CD4-positive, alpha-beta memory T cell (primary cell): ENCODE data around the gene IFI27. TPM values are rescaled to one million over a fixed set of nuclear protein-coding genes. Genes with fewer than 3 reads are reported as not detected.
"Not testable (repeated sequence)": the region's sequence is repeated elsewhere in the genome, so short reads cannot be mapped to it uniquely, and the experiment has no call there.

Experiments
- CTCF ChIA-PET: fragments of 350-600 bp; sonication (Branson Sonifier 250); formaldehyde crosslinking; loops from one replicate; lab custom pipeline; 2021; ENCODE audit warnings: inconsistent platforms; ENCODE audit not compliant: partially characterized antibody; lab: Charles Lee
- POLR2A ChIA-PET: fragments of 350-600 bp; sonication (Branson Sonifier 250); formaldehyde crosslinking; loops from one replicate; lab custom pipeline; 2021; ENCODE audit not compliant: partially characterized antibody; lab: Charles Lee
- DNase-seq, 5 donors: peaks; one replicate each; pipeline versions ENCODE4 v3.0.0 to v3.0.0-alpha.2; 2020 to 2022; ENCODE audit warnings: mixed read lengths in 1 of 5
- H3K27ac ChIP-seq: one replicate; pipeline ENCODE4 v1.7.0; 2013; ENCODE audit warnings: low read depth, low read length
- H3K27me3 ChIP-seq: 2 replicates; pipeline ENCODE4 v1.7.0; 2013; ENCODE audit warnings: mild to moderate bottlenecking, low read length, moderate library complexity; ENCODE audit not compliant: insufficient read depth
- H3K36me3 ChIP-seq: 2 replicates; pipeline ENCODE4 v1.7.0; 2013; ENCODE audit warnings: mild to moderate bottlenecking, low read length, moderate library complexity; ENCODE audit not compliant: insufficient read depth
- H3K4me1 ChIP-seq: 2 replicates; pipeline ENCODE4 v1.7.0; 2013; ENCODE audit warnings: mild to moderate bottlenecking, low read length, moderate library complexity; ENCODE audit not compliant: insufficient read depth
- H3K4me3 ChIP-seq, 2 donors: one replicate each; pipeline ENCODE4 v1.7.0; 2013; ENCODE audit warnings: low read length in 2 of 2, mild to moderate bottlenecking in 1 of 2
- H3K9me3 ChIP-seq, 2 donors: one replicate each; pipeline ENCODE4 v1.7.0; 2013; ENCODE audit warnings: low read length in 2 of 2, control low read depth in 1 of 2; ENCODE audit not compliant: control insufficient read depth in 1 of 2
- H3K27ac Mint-ChIP-seq, 7 donors: one replicate each; pipeline ENCODE4 v1.8.0; 2020 to 2021; ENCODE audit warnings: mixed read lengths in 7 of 7, mild to moderate bottlenecking in 6 of 7, inconsistent platforms in 3 of 7, moderate library complexity in 3 of 7
- H3K27me3 Mint-ChIP-seq, 2 donors: one replicate each; pipeline ENCODE4 v1.8.0; 2020 to 2021; ENCODE audit warnings: mixed read lengths in 2 of 2
- H3K36me3 Mint-ChIP-seq, 2 donors: one replicate each; pipeline ENCODE4 v1.8.0; 2020 to 2021; ENCODE audit warnings: mixed read lengths in 2 of 2, inconsistent platforms in 1 of 2, mild to moderate bottlenecking in 1 of 2
- H3K4me1 Mint-ChIP-seq, 4 donors: one replicate each; pipeline ENCODE4 v1.8.0; 2020 to 2021; ENCODE audit warnings: mixed read lengths in 4 of 4, mild to moderate bottlenecking in 1 of 4
- H3K4me3 Mint-ChIP-seq, 8 donors: one replicate each; pipeline ENCODE4 v1.8.0; 2020 to 2021; ENCODE audit warnings: mixed read lengths in 8 of 8, mild to moderate bottlenecking in 7 of 8, moderate library complexity in 6 of 8, inconsistent platforms in 3 of 8
- H3K9me3 Mint-ChIP-seq, 8 donors: one replicate each; pipeline ENCODE4 v1.8.0; 2020 to 2021; ENCODE audit warnings: mixed read lengths in 8 of 8, mild to moderate bottlenecking in 5 of 8, inconsistent platforms in 3 of 8, moderate library complexity in 1 of 8
- intact Hi-C: fragments of 100-400 bp; cut with micrococcal nuclease; formaldehyde crosslinking; loops from one replicate; pipeline ENCODE4 v1.15.1; 2023
- polyA plus RNA-seq, 2 donors: library from polyadenylated mRNA; unstranded; fragments of 300-500 nt; fragmentation: Illumina TruSeq; gene quantifications; one replicate each; pipeline ENCODE4 v1.2.3, GENCODE V29; 2021
- total RNA-seq, 2 experiments: library from RNA; stranded (reverse); gene quantifications; one replicate each; pipeline ENCODE4 v1.2.3, GENCODE V29; 2021

IFI27 gene
- total RNA-seq (1 to 10 TPM in 1 of 2 experiments, under 1 TPM in 1; 0.87 to 1.5 TPM), polyA plus RNA-seq (10 to 100 TPM; 15.9 to 24.0 TPM)

GRCh38 chr14:94110552-94111181 lies at the start of gene IFI27:
Gene IFI27 (plus strand): TSS chr14:94110736.
- Mint-ChIP-seq H3K9me3 (no peaks in the 10 kb centered on the region), H3K4me3 (peak within 1 kb of the TSS in 3 of 8 donors; percentile 12 to 32 (median 17)), H3K27me3 (peaks cover 0 to 9% of the 10 kb centered on the region in 2 donors), H3K27ac (peak within 1 kb of the TSS in 2 of 7 donors; percentile 23 to 36), H3K4me1 (no peaks in the 10 kb centered on the region), H3K36me3 (no peaks in the 10 kb centered on the region)
- intact Hi-C loops: no loop called here
- Histone ChIP-seq H3K36me3 (no peaks in the 10 kb centered on the region), H3K9me3 (no peaks in the 10 kb centered on the region), H3K4me3 (no peak within 1 kb of the TSS), H3K4me1 (no peaks in the 10 kb centered on the region), H3K27me3 (no peaks in the 10 kb centered on the region), H3K27ac (no peak within 1 kb of the TSS)
- ChIA-PET CTCF (interaction anchor here (1.8 kb wide), 1 partner anchor 26 kb away, joined by 5 read pairs; no protein-coding TSS in a partner anchor), POLR2A (no interaction called here)
- no peak for DNase-seq

- CTCF ChIA-PET: interaction anchor here (2.9 kb wide), 1 partner anchor 26 kb away, joined by 9 read pairs; no protein-coding TSS in a partner anchor
- peaks cover 0 to 6% (median 0%) of the 10 kb centered on the region in 8 donors for H3K9me3 Mint-ChIP-seq
- Histone ChIP-seq H3K4me1 (peaks cover 74% of the 10 kb centered on the region), H3K27ac (no peak overlapping the region), H3K9me3 (no peaks in the 10 kb centered on the region), H3K36me3 (peaks cover 53% of the 10 kb centered on the region), H3K27me3 (no peaks in the 10 kb centered on the region), H3K4me3 (no peak overlapping the region)
- H3K27me3 Mint-ChIP-seq: no peaks in the 10 kb centered on the region
- POLR2A ChIA-PET: no interaction called here
- intact Hi-C loops: no loop called here
- peaks cover 62 to 89% of the 10 kb centered on the region in 2 donors for H3K36me3 Mint-ChIP-seq
- H3K4me3 Mint-ChIP-seq: no peak overlapping the region
- H3K4me1 Mint-ChIP-seq: peaks cover 62 to 96% (median 81%) of the 10 kb centered on the region in 4 donors
- no peak for DNase-seq
- H3K27ac Mint-ChIP-seq: peak overlapping the region in 3 of 7 donors; percentile 59 to 86 (median 76)
Measured at GRCh38 chr14:94062344-94062940, 48.1 kb upstream of the IFI27 start.

GRCh38 chr14:94066089-94066676 lies 44.4 kb upstream of the IFI27 start:
- H3K9me3 ChIP-seq: no peaks in the 10 kb centered on the region
- no peak overlapping the region for H3K4me3 ChIP-seq
- Mint-ChIP-seq H3K4me1 (peaks cover 75 to 96% (median 85%) of the 10 kb centered on the region in 4 donors), H3K4me3 (peak overlapping the region in 5 of 8 donors; percentile 23 to 85 (median 41)), H3K27me3 (no peaks in the 10 kb centered on the region), H3K36me3 (peaks cover 65 to 86% of the 10 kb centered on the region in 2 donors), H3K9me3 (peaks cover 0 to 25% (median 10%) of the 10 kb centered on the region in 8 donors), H3K27ac (peak overlapping the region in 6 of 7 donors; percentile 12 to 84 (median 56))
- no peak overlapping the region for H3K27ac ChIP-seq
- intact Hi-C loops: no loop called here
- peaks cover 15% of the 10 kb centered on the region for H3K36me3 ChIP-seq
- ChIA-PET POLR2A (interaction anchor here (1.3 to 3.4 kb wide), 2 partner anchors 13 to 15 kb away, joined by 3 to 11 read pairs; partner anchors contain the start of genes DDX24 and IFI27L1), CTCF (interaction anchor here (1.2 to 1.5 kb wide), 2 partner anchors 24 to 115 kb away, joined by 3 to 4 read pairs; no protein-coding TSS in a partner anchor)
- DNase-seq: no peak
- H3K4me1 ChIP-seq: peaks cover 53% of the 10 kb centered on the region
- H3K27me3 ChIP-seq: no peaks in the 10 kb centered on the region

GRCh38 chr14:94072076-94072475 lies 38.5 kb upstream of the IFI27 start:
- POLR2A ChIA-PET, H3K4me3 ChIP-seq, H3K27ac ChIP-seq, H3K36me3 ChIP-seq, H3K27ac Mint-ChIP-seq, CTCF ChIA-PET, H3K27me3 ChIP-seq, intact Hi-C loops, H3K9me3 ChIP-seq, DNase-seq, H3K27me3 Mint-ChIP-seq: not testable (repeated sequence)
- peaks cover 56 to 84% (median 72%) of the 10 kb centered on the region in 4 donors for H3K4me1 Mint-ChIP-seq
- H3K4me3 Mint-ChIP-seq: peak overlapping the region in 5 of 8 donors; percentile 0 to 49 (median 14)
- peaks cover 8 to 44% (median 29%) of the 10 kb centered on the region in 8 donors for H3K9me3 Mint-ChIP-seq
- H3K4me1 ChIP-seq: peaks cover 58% of the 10 kb centered on the region
- peaks cover 74 to 76% of the 10 kb centered on the region in 2 donors for H3K36me3 Mint-ChIP-seq

GRCh38 chr14:94074534-94074933 lies 36.0 kb upstream of the IFI27 start:
- Mint-ChIP-seq H3K27ac (no peak overlapping the region), H3K4me1 (peaks cover 55 to 84% (median 70%) of the 10 kb centered on the region in 4 donors), H3K36me3 (peaks cover 75 to 82% of the 10 kb centered on the region in 2 donors), H3K4me3 (peak overlapping the region; percentile 7 to 85 (median 58)), H3K9me3 (peaks cover 8 to 32% (median 22%) of the 10 kb centered on the region in 8 donors), H3K27me3 (no peaks in the 10 kb centered on the region)
- CTCF ChIA-PET: interaction anchor here (0.6 kb wide), 1 partner anchor 1454 kb away, joined by 3 read pairs; no protein-coding TSS in a partner anchor
- Histone ChIP-seq H3K4me3 (no peak overlapping the region), H3K27me3 (no peaks in the 10 kb centered on the region), H3K36me3 (peaks cover 29% of the 10 kb centered on the region), H3K27ac (no peak overlapping the region), H3K4me1 (peaks cover 69% of the 10 kb centered on the region), H3K9me3 (peaks cover 0 to 5% of the 10 kb centered on the region in 2 donors)
- no peak for DNase-seq
- intact Hi-C loops: no loop called here
- POLR2A ChIA-PET: interaction anchor here (1.3 kb wide), 2 partner anchors 10 to 21 kb away, joined by 3 read pairs; no protein-coding TSS in a partner anchor

- peaks cover 8 to 30% (median 20%) of the 10 kb centered on the region in 8 donors for H3K9me3 Mint-ChIP-seq
- H3K27me3 Mint-ChIP-seq: no peaks in the 10 kb centered on the region
- peaks cover 29% of the 10 kb centered on the region for H3K36me3 ChIP-seq
- H3K4me1 Mint-ChIP-seq: peaks cover 54 to 84% (median 68%) of the 10 kb centered on the region in 4 donors
- intact Hi-C loops: no loop called here
- H3K27me3 ChIP-seq: no peaks in the 10 kb centered on the region
- H3K4me3 Mint-ChIP-seq: peak overlapping the region; percentile 63 to 100 (median 84)
- DNase-seq: no peak
- no peak overlapping the region for H3K27ac ChIP-seq
- H3K4me3 ChIP-seq: no peak overlapping the region
- peaks cover 0 to 5% of the 10 kb centered on the region in 2 donors for H3K9me3 ChIP-seq
- peaks cover 75 to 80% of the 10 kb centered on the region in 2 donors for H3K36me3 Mint-ChIP-seq
- CTCF ChIA-PET: interaction anchor here (0.6 kb wide), 1 partner anchor 1453 kb away, joined by 3 read pairs; no protein-coding TSS in a partner anchor
- H3K4me1 ChIP-seq: peaks cover 69% of the 10 kb centered on the region
- POLR2A ChIA-PET: interaction anchor here (1.3 kb wide), 1 partner anchor 22 kb away, joined by 3 read pairs; no protein-coding TSS in a partner anchor
- H3K27ac Mint-ChIP-seq: no peak overlapping the region
Measured at GRCh38 chr14:94075008-94075407, 35.5 kb upstream of the IFI27 start.
